ENCODE data around the gene RAB7B. TPM values are rescaled to one million over a fixed set of nuclear protein-coding genes. Genes with fewer than 3 reads are reported as not detected.

Gene RAB7B
- total RNA-seq, 4 donors from 2014 or later: 0.26 to 22.5 (median 8.0) TPM

DNA sequence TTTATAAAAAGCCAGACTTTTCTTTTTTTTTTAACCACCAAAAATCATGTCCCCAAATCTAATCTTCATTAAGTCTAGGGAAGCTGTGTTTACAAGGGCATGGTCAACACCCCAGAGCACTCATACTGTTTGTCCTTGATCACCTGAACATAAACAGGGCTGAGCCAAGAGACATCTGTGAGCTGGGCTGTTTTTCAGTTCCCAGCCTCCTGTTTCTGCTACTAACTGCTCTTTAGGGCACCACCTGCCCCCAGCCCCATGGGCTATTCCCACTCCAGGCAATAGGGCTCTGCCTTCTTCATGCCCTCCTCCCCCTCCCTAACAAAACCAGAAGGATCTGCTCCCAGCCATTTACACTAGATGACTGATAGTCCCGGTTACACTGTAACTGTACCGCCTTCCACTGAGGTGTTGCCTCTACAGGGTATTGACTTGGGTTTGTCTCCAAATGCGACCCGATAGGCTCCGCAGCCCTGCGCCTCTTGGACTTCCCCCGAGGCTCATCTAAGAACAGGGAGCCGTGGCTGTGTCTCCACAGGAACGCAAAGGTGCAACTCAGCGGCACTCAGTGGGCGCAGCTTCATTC, 48.3 kb downstream of the RAB7B start:
- TF ChIP-seq, protein P1, sequence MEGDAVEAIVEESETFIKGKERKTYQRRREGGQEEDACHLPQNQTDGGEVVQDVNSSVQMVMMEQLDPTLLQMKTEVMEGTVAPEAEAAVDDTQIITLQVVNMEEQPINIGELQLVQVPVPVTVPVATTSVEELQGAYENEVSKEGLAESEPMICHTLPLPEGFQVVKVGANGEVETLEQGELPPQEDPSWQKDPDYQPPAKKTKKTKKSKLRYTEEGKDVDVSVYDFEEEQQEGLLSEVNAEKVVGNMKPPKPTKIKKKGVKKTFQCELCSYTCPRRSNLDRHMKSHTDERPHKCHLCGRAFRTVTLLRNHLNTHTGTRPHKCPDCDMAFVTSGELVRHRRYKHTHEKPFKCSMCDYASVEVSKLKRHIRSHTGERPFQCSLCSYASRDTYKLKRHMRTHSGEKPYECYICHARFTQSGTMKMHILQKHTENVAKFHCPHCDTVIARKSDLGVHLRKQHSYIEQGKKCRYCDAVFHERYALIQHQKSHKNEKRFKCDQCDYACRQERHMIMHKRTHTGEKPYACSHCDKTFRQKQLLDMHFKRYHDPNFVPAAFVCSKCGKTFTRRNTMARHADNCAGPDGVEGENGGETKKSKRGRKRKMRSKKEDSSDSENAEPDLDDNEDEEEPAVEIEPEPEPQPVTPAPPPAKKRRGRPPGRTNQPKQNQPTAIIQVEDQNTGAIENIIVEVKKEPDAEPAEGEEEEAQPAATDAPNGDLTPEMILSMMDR (IDR thresholded peaks at IDR 0.05): no peak
- no peak for TF ChIP-seq POLR2A (IDR thresholded peaks at IDR 0.05)
- Histone ChIP-seq H3K4me1 (no peaks in the 10 kb centered on the region), H3K27ac (no peak overlapping the region)

DNA sequence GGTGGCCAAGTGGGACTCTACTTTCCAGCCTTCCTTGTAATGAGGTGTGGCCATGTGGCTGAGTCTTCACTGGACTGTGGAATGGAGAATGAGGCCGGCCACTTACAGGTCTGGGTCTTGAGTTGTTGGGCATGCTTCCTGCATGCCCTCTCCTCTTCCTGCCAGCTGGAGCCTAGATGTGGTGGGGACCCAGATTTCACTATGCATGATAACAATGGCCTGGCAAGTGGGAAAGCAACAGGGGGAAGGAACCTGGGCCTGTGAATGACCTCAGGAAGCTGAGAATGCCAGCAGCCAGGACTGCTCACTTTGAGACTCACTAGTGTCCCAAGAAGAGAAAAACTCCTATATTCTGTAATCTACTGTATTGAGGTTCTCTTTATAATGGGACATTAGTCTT, 51.4 kb downstream of the RAB7B start:
- Histone ChIP-seq H3K27me3 (no peaks in the 10 kb centered on the region), H3K4me1 (no peaks in the 10 kb centered on the region), H3K27ac (no peak overlapping the region), H3K4me3 (no peak overlapping the region), H3K9me3 (no peaks in the 10 kb centered on the region), H3K36me3 (no peaks in the 10 kb centered on the region)
- intact Hi-C loops (cut with DNase I; ENCODE audit: low total_unique reads): no loop called here
- no peak for TF ChIP-seq POLR2A (IDR thresholded peaks at IDR 0.05)
- TF ChIP-seq, protein P1 (IDR thresholded peaks at IDR 0.05): no peak
- DNase-seq: no peak

More for the DNA sequence above, 48.3 kb downstream of the RAB7B start:
- no peak overlapping the region for H3K4me3 ChIP-seq
- H3K9me3 ChIP-seq: no peaks in the 10 kb centered on the region
- intact Hi-C loops (cut with DNase I; ENCODE audit: low total_unique reads): no loop called here
- no peak for DNase-seq
- H3K36me3 ChIP-seq: no peaks in the 10 kb centered on the region
- H3K27me3 ChIP-seq: no peaks in the 10 kb centered on the region

DNA sequence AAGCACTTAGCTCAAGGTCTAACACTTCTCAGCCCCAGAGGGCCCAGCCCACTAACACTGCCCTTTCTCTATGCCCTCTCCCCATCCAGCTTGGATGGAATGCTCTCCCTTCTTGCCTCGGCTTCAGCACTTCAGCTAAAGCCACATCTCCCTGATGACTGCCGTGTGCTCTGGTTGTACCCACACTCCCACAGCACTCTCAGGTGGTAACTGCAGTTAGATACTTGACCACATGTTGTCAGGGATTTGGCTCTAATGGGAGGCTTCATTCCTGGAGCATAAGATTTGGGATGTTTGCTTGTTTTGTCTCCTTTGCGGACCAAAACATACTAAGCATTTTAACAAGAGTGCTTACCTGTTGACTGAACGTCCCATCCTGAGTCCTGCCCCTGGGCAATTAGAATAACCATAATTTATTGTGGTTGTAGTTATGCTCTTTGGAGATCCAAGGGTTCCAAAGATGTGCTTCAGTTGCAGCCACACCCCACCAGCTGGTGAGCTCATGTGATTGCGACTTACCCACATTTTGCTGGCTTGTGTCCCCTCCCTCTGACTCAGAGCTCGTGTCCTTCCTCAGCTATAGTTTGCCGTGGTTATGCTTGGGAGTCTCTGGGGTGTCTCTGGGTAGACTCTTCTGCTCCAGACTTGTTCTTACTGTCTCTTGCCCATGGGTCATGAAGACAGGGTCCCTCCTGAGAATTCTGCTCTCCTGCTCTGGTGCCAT, 52.2 kb downstream of the RAB7B start:
- H3K4me3 ChIP-seq: no peak overlapping the region
- H3K4me1 ChIP-seq: no peaks in the 10 kb centered on the region
- no peak for TF ChIP-seq POLR2A (IDR thresholded peaks at IDR 0.05)
- TF ChIP-seq, protein P1 (IDR thresholded peaks at IDR 0.05): no peak
- DNase-seq: no peak
- no peaks in the 10 kb centered on the region for H3K36me3 ChIP-seq
- H3K27ac ChIP-seq: no peak overlapping the region
- no peaks in the 10 kb centered on the region for H3K27me3 ChIP-seq
- H3K9me3 ChIP-seq: no peaks in the 10 kb centered on the region
- intact Hi-C loops (cut with DNase I; ENCODE audit: low total_unique reads): no loop called here

DNA sequence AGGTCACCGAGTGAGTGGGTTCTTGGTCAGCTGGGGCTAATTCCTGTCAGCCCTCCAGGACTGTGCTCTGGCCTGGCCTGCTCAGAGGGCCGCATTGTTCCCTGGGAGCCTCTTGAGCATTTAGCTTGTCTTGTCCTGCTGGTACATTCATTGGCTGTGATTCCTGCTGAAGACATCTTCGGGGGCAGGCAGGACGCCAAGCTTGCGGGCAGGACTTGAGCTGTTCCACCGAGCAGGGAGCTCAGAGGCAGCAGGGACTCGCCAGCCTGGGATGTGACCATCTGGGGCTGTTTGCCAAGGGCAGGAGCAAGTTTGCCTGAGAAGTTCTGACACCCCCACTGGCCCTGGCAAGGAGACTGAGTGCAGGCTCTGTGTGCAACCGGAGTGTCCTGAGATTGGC, 52.9 kb downstream of the RAB7B start:
- TF ChIP-seq, protein P1 (IDR thresholded peaks at IDR 0.05): no peak
- TF ChIP-seq POLR2A (IDR thresholded peaks at IDR 0.05): no peak
- H3K9me3 ChIP-seq: no peaks in the 10 kb centered on the region
- no peak overlapping the region for H3K4me3 ChIP-seq
- no peaks in the 10 kb centered on the region for H3K27me3 ChIP-seq
- no peaks in the 10 kb centered on the region for H3K4me1 ChIP-seq
- intact Hi-C loops (cut with DNase I; ENCODE audit: low total_unique reads): no loop called here
- H3K36me3 ChIP-seq: no peaks in the 10 kb centered on the region
- H3K27ac ChIP-seq: no peak overlapping the region
- DNase-seq: no peak

DNA sequence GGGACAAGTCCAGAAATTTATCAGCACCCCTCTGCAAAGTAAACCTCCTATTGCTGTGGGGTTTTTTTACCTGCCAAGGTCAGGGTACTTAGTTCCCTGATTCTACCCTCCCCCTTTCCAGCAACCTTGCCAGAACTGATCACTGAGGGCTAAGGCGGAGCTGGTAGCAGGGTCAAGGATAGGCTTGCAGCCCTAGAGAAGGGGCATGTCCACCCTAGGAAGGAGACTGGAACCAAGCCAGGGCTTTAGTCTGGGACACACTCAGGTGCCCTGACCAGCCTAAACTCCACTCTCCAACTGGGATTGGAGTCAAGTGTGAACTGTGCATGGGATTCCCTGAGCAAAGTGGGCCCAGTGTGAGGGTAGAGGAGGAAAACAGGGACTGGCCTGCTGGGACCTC, 53.4 kb downstream of the RAB7B start:
- H3K4me3 ChIP-seq: no peak overlapping the region
- no peaks in the 10 kb centered on the region for H3K9me3 ChIP-seq
- H3K27ac ChIP-seq: no peak overlapping the region
- DNase-seq: no peak
- intact Hi-C loops (cut with DNase I; ENCODE audit: low total_unique reads): no loop called here
- no peaks in the 10 kb centered on the region for H3K36me3 ChIP-seq
- no peak for TF ChIP-seq POLR2A (IDR thresholded peaks at IDR 0.05)
- TF ChIP-seq, protein P1 (IDR thresholded peaks at IDR 0.05): no peak
- no peaks in the 10 kb centered on the region for H3K4me1 ChIP-seq
- no peaks in the 10 kb centered on the region for H3K27me3 ChIP-seq

Measured in uterus (tissue), 4 donors.